Fibroblast of upper back skin (primary cell): ENCODE measurements around the gene PRRT1B.
A peak's percentile ranks its signal among the peaks of the same experiment; 100 is the strongest.

ENCODE experiments used
- DNase-seq: peaks from one replicate; pipeline ENCODE4 v3.0.0-alpha.2; 2013

The PRRT1B gene

DNA sequence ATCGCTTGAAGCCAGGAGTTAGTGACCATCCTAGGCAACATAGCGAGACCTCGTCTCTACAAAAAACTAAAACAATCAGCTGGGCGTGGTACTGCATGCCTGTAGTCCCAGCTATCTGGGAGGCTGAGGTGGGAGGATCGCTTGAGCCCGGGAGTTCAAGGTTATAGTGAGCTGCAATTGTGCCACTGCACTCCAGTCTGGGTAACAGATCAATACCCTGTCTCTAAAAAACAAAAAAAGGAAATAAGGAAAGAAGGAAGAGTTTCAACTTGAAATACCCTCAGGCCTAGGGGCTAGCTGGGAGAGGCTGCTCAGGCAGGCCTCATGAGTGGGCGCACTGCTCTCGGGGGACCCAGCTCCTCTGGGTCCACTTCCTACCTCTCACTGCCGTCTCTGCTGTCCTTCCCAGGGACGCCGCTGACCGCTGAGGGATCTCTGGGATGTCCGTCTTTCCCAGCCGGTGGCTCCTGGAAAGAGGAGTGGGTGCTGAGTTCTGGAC lies 56.4 kb downstream of the PRRT1B start:
- DNase-seq: no peak

DNA sequence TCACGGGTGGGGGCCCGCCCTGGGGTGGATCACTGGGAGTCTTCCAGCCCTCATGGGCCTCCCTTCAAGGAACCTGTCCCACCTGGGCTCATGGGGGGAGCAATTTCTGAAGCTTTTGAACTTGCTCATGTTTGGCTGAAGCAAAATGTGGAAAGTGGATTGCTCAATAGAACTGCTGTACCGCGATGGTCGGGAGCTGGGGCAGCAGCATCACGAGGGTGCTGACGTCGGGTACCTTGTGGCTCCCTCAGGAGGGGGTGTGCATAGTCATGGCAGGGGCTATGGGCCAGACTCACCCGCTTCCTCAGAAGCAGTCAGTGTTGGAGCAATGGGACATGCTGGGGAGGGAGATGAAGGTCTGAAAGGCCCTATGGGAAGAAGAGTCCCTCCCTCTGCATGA lies 57.9 kb downstream of the PRRT1B start:
- no peak for DNase-seq

DNA sequence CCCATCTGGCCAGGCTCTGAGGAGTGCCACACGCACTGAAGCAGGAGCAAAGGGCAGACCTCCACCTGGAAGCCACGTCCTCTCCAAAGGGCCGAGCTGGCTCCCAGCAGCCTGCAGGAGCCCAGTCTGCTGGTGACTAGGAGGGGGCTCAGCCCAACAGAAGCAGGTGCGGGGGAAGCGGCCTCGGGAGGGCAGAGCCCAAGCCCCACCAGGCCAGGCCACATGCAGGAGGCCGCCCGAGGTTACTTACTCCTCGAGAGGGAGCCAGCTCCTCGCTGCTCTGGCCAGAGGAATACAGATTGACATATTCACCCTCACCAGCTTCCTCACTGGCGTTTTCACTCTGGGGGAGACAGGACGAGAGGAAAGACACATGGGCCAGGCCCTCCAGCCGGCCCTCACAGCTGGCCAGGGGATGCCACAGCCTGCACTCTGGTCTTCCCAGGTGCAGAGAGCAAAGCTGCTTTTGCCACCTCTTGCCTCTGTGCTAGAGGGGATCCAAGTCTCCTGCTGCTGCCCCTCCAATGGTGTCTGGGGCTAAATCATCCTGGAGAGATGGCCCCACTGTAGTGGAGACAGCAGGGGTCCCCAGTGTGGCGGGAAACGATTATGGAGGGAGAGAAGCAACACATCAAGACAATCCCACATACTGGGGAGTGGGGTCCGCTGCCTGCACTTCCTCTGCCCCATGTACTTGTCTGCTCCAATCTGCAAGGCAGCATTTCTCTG lies 58.6 kb downstream of the PRRT1B start:
- DNase-seq: no peak

DNA sequence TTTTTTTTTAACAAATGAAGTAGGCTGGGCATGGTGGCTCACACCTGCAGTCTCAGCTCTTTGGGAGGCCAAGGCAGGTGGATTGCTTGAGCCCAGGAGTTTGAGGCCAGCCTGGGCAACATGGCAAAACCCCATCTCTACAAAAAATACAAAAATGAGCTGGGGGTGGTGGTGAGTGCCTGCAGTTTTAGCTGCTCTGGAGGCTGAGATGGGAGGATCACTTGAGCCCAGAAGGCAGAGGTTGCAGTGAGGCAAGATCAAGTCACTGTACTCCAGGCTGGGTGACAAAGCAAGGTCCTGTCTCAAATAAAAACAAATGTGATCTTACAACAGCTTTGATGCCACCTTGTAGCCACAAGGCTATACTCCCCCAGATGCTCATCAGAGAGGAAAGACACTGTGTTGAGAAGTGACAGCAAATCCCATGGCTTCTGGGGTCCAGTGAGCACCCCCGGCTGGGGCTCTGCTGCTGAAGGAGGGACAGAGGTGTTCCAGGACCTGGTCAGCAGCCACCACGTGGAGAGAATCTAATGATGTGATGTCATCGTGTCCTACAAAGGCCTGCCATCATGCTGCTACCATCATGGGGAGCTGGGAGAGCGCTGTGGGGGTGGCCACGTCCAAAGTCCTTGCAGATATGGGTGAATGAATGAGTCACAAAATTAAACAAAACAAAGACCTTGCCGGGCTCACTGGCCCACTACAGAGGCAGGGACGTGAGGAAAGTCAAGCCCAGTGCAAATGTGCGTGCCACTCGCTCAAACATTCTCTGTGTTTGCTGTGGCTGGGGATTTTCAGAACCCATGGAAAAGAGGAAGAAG lies 60.7 kb downstream of the PRRT1B start:
- no peak for DNase-seq

DNA sequence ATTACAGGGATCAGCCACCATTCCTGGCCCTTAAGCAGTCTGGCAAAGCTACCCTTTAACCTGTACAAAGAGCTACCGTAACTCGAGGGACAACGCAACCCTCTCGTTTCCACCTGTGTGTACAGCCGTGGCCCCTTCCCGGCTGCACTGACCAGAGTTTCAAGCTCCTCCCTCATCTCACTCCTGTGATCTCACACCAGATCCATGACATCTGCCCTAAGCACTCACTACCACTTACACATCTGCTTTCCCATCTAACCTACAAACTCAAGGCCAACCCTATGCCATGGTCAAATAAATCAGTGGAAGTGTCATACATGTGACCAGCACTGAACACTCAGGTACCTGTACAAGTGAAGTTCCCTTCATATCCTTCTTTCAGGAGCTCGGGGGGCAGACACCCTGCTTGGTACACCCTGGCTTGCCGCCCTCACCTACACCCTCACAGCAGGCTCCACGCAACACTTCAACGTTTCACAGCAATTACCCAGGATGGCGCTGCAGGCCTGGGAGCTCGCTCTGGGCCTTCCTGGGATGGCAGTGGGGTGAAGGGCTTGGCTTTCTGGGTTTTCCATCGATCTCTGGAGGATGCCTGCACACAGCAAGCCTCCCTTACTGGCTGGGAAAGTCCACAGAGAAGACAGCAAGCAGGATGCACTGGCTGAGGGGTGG lies 61.7 kb downstream of the PRRT1B start:
- no peak for DNase-seq

DNA sequence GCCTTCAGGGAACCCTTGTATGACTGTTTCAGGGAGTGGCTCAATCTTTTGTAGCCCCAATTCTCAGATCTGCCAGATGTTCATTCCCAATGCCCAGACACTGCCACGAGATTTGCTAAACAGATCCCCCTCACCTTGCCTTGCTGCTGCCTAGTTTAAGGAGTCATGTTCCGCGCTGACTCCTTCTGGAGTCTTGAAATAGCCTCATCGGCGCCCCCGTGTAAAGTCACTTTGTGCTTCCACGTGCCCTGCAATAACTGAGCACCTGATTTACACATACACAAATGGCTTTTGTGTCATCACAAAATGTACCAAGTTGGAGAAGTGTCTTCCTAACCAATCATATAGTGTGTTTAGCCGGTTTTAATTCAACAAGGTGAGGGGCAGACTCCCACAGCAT lies 62.3 kb downstream of the PRRT1B start:
- DNase-seq: no peak

DNA sequence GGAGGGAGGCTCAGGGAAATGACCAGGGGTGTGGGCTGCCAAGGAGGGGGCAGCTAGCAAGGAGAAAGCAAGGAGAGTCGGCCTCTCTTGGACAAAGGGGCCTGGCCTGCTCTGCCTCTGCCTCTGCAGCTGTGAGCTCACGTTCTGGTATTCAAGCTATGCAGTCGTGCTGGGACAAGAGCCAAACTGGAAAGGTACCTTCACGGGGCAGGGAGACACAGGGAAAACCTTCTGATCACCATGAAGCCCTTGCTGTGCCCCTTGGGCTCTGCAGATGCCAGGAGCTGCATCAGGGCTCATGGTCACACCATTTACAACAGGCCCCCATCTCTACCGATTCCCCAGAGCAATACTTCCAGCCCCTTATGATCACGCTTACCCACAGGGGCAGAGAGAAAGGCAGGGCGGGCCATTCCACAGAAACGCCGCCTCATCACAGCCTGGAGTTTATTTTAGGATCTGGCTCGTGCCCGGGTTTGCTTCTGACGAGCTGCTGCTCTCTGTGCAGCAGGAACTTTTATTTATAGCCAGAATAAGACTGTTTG lies 63.2 kb downstream of the PRRT1B start:
- DNase-seq: peak; percentile 95
